Motor neuron (in vitro differentiated cells): ENCODE measurements around the gene ANKRD13A. TPM values are rescaled to one million over a fixed set of nuclear protein-coding genes. Genes with fewer than 3 reads are reported as not detected.
"Not testable (repeated sequence)": the region's sequence is repeated elsewhere in the genome, so short reads cannot be mapped to it uniquely, and the experiment has no call there.

Source experiments
- ATAC-seq, 8 experiments: fragments of 200-7000 bp; cut with Tn5 transposase; replicated peaks in 6 of 8; 2 replicates each; pipeline ENCODE4 v1.8.0; 2021; ENCODE audit warnings: mild to moderate bottlenecking in 8 of 8, moderate library complexity in 8 of 8
- H3K27ac ChIP-seq, 2 donors: fragments of 250-450 bp; sonication (Bioruptor Pico); 2 replicates each; pipeline ENCODE4 v1.9.0; 2021; ENCODE audit warnings: antibody characterized with exemption in 2 of 2, mild to moderate bottlenecking in 2 of 2, moderate library complexity in 1 of 2
- H3K4me1 ChIP-seq, 2 donors: fragments of 250-450 bp; sonication (Bioruptor Pico); replicated peaks in 1 of 2; 2 replicates each; pipeline ENCODE4 v1.6.1; 2021; ENCODE audit warnings: antibody characterized with exemption in 2 of 2, mild to moderate bottlenecking in 2 of 2, moderate library complexity in 1 of 2
- H3K4me3 ChIP-seq, 5 donors: fragments of 250-450 bp; sonication (Bioruptor Pico); 2 replicates each; pipeline ENCODE4 v1.9.0; 2021; ENCODE audit warnings: antibody characterized with exemption in 5 of 5, mild to moderate bottlenecking in 5 of 5, moderate library complexity in 4 of 5
- WGBS, 10 experiments: fragments of 450-650 bp; shearing (Covaris generic); methylation state at CpG; one replicate each; pipeline ENCODE4 v1.0.0; 2022; 5-methylcytosine and 5-hydroxymethylcytosine counted together
- in situ Hi-C, 9 experiments: fragments of 400-800 bp; cut with MboI; loops; one replicate each; pipeline ENCODE4 v1.15.0; 2021; ENCODE audit warnings: low sequenced_read_pairs in 9 of 9, low pct_unique_long_range_greater_than_20kb in 2 of 9; ENCODE audit not compliant: unreplicated experiment in 9 of 9
- total RNA-seq, 8 experiments: library from RNA; unstranded; fragments of 300-600 nt; gene quantifications; 2 replicates each; pipeline versions ENCODE4 v1.2.3 to v1.2.4, GENCODE V29; 2022

Gene ANKRD13A
- total RNA-seq, 8 experiments from 2014 or later, result 23.2 to 41.5 (median 34.2) TPM

DNA sequence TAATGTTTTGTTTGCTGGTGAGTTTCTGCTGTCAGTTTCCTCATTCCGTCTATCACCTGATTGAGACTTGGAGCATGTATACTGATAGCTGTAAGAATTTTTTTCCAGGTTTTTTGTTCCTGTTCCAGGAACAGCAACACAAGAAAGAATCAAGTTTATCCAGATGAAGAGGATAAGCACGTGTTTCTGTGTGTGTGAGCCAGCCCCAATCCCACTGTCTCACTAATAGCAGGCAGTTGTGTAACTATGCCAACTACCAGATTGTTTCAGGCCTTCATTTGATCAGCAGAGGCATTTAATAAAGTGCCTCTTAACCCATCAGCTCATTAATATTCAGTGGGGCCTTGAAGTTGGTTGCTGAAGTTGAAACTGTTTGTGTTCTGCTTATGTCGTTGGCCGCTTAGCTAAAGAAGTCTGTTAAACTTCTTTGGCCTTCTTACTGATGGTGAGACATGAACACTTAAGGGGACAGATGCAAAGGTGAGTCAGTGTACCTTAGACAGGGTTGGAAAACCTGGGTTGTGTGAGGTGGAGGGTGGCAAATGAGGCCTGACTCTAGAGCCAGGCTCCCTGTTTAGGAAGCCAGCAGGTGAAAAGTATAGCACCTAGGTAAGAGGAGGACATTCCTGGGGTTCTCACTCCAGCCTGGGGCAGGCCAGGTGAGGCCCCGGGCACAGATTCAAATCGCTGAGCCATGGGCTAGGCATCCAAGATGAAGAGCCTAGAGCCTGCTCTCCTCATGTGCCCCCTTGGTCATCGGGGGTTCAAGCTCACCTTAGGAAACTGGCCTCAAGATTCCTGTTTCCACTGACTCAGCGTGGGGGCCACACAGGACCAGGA lies 3.7 kb downstream of the ANKRD13A start:
- Histone ChIP-seq H3K4me1 (peaks cover 8 to 10% of the 10 kb centered on the region in 2 donors), H3K27ac (no peak overlapping the region), H3K4me3 (no peak overlapping the region)
- 63 to 100% (median 84%) methylated on average over 1 to 5 of the region's 8 CpGs; no CpG with 5 or more reads in 1 of the 10 experiments for WGBS, 10 experiments
- ATAC-seq, result no peak
- in situ Hi-C loops, result no loop called here

DNA sequence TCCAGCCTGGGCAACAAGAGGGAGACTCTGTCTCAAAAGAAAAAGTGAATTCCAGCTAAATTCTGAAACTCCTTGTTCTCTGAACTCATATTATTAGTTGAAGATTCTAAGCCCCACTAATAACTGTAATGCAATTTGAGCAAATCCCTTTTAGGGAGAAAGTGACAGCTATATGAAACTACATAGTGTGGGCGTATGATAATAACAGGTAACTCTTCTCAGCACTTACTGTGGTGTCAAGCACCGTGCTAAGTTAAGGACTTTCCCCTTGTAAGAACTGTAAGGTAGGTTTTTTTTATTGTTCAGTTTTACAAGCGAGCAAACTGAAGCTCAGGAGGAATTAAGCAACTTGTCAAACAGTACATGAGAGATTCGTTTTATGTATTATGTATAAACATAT lies 5.4 kb downstream of the ANKRD13A start:
- Histone ChIP-seq H3K4me1 (peaks cover 5% of the 10 kb centered on the region in 2 donors), H3K4me3 (no peak overlapping the region), H3K27ac (no peak overlapping the region)
- in situ Hi-C loops, result no loop called here
- WGBS, 10 experiments, result 73 to 90% (median 82%) methylated on average over 2 to 4 of the region's 4 CpGs; no CpG with 5 or more reads in 1 of the 10 experiments
- ATAC-seq, result no peak

DNA sequence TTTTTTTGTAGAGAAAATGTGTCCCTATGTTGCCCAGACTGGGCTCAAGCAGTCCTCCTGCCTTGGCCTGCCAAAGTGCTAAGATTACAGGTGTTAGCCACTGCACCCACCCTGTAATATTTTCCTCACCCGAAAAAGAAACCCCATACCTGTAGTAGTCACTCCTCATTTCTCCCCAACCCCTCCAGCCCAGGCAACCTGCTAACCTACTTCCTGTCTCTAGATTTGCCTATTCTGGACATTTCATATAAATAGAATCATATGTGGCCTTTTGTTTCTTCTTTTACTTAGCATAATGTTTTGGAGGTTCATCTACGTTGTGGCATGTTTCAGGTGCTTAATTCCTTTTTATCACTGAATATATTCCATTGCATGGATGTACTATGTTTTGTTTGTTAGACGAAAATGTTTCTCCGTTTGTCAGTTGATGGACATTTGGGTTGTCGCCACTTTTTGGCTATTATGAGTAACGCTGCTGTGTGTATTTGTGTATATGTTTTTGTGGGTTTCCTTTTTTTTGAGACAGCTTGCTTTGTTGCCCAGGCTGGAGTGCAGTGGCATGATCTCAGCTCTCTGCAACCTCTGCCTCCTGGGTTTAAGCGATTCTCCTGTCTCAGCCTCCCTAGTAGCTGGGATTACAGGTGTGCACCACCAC lies 6.2 kb downstream of the ANKRD13A start:
- WGBS, 10 experiments, result 83 to 100% (median 97%) methylated on average over 1 to 7 of the region's 7 CpGs
- in situ Hi-C loops, result no loop called here
- no peak overlapping the region for H3K4me3 ChIP-seq
- peaks cover under 1% of the 10 kb centered on the region in 2 donors for H3K4me1 ChIP-seq
- no peak overlapping the region for H3K27ac ChIP-seq
- no peak for ATAC-seq

DNA sequence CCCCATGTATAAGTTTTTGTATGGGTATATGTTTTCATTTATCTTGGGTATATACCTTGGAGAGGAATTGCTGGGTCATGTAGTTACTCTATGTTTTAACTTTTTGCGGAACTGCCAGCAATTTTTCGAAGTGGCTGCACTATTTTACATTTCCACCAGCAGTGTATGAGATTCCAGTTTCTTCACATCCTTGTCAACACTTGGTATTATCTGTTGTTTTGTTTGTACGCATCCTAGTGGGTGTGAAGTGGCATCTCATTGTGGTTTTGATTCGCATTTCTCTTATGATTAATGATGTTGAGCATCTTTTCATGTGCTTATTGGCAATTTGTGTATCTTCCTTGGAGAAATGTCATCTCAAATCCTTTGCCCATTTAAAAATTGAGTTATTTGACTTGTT lies 6.9 kb downstream of the ANKRD13A start:
- Histone ChIP-seq H3K4me1 (no peaks in the 10 kb centered on the region), H3K27ac (no peak overlapping the region), H3K4me3 (no peak overlapping the region)
- 93 to 100% (median 100%) methylated on average over 1 to 4 of the region's 4 CpGs; no CpG with 5 or more reads in 2 of the 10 experiments for WGBS, 10 experiments
- no peak for ATAC-seq
- in situ Hi-C loops, result no loop called here

DNA sequence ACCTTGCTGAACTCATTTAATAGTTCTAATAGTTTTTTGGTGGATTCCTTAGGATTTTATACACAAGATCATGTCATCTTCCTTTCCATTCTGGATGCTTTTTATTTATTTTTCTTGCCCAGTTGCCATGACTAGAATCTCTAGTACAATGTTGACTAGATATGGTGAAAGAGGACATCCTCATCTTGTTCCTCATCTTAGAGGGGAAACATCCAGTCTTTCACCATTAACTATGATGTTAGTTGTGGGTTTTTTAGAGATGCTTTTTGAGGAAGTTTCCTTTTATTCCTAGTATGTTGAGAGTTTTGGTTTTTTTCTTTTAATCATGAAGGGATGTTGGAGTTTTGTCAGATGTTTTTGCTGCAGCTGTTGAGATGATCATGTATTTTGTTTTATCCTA lies 8.7 kb downstream of the ANKRD13A start:
- no peak overlapping the region for H3K4me3 ChIP-seq
- no peak overlapping the region for H3K27ac ChIP-seq
- no peak for ATAC-seq
- no peaks in the 10 kb centered on the region for H3K4me1 ChIP-seq
- in situ Hi-C loops, result no loop called here

DNA sequence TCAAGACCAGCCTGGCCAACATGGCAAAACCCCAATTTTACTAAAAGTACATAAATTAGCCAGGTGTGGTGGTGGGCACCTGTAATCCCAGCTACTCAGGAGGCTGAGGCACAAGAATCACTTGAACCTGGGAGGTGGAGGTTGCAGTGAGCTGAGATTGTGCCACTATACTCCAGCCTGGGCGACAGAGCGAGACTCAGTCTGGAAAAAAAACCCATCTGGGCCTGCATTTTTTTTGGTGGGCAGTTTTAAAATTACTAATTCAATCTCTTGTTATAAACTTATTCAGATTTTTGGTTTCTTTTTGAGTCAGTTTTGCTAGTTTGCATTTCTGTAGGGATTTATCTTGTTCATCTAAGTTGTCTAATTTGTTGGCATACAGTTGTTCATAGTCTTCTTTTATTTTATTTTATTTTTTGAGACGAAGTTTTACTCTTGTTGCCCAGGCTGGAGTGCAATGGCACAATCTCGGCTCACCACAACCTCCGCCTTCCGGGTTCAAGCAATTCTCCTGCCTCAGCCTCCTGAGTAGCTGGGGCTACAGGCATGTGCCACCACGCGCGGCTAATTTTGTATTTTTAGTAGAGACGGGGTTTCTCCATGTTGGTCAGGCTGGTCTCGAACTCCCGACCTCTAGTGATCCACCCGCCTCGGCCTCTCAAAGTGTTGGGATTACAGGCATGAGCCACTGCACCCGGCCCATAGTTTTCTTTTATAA lies 9.6 kb downstream of the ANKRD13A start:
- H3K27ac ChIP-seq, ATAC-seq, H3K4me1 ChIP-seq, H3K4me3 ChIP-seq, in situ Hi-C loops: not testable (repeated sequence)
- WGBS, 10 experiments, result 85 to 99% (median 95%) methylated on average over 4 to 15 of the region's 15 CpGs

DNA sequence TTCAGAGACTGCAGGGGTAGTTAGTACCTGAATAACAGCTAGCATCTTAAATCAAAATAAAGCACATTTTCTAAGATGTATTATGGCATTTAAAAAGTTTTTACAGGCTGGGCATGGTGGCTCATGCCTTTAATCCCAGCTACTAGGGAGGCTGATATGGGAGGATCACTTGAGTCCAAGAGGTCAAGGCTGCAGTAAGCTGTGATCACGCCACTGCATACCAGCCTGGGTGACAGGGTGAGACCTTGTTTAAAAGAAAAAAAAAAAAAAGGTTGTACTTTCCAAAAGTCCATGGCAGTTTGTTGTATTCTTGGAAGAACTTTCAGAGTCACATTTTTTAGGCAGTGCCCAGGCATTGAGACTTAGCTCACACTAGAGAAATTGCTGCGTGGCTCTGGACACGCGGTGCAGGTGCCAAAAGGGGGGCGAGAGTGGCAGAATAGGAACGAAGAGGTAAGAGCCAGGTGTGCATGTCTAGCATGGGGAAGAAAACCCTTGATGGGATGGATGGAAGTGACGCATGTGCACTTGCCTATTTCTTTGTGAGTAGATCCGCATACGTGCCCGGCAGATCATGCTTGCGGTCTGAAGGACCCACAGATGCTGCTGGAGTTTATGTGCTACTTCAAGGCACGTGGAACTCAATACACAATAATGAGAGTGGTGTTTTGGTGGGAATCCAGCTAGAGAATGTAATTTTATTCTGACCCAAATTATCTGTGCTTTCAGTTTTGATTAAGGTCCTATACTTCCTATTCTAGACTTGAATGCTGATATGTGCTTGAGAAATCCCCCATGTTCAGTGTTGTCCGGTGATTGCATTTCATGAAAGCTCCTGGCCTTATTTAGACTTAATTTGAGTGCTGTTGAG lies 11.9 kb downstream of the ANKRD13A start:
- 80 to 100% (median 94%) methylated on average over 1 to 13 of the region's 13 CpGs; no CpG with 5 or more reads in 1 of the 10 experiments for WGBS, 10 experiments
- H3K4me1 ChIP-seq, result no peaks in the 10 kb centered on the region
- in situ Hi-C loops, result no loop called here
- H3K27ac ChIP-seq, result no peak overlapping the region
- no peak overlapping the region for H3K4me3 ChIP-seq
- ATAC-seq, result no peak

DNA sequence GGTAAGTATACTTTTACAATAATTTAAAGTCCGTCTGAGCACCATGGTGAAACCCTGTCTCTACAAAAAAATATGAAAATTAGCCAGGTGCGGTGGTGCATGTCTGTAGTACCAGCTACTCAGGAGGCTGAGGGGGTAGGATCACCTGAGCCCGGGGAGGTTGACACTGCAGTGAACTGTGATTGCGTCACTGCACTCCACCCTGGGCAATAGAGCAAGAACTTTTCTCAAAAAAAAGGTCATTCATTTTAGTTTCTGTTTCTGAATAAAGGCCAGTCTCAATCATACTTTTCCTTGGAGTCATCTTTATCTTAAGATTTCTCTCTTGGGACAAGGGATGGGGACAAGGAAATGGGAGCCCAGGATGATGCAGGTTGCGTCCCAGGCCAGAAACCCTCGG lies 12.9 kb downstream of the ANKRD13A start:
- Histone ChIP-seq H3K4me3 (no peak overlapping the region), H3K4me1 (no peaks in the 10 kb centered on the region), H3K27ac (no peak overlapping the region)
- peak in 2 of 8 experiments; percentile 23 to 46 for ATAC-seq
- in situ Hi-C loops, result no loop called here
- 86 to 100% (median 93%) methylated on average over 2 to 6 of the region's 6 CpGs; no CpG with 5 or more reads in 2 of the 10 experiments for WGBS, 10 experiments

DNA sequence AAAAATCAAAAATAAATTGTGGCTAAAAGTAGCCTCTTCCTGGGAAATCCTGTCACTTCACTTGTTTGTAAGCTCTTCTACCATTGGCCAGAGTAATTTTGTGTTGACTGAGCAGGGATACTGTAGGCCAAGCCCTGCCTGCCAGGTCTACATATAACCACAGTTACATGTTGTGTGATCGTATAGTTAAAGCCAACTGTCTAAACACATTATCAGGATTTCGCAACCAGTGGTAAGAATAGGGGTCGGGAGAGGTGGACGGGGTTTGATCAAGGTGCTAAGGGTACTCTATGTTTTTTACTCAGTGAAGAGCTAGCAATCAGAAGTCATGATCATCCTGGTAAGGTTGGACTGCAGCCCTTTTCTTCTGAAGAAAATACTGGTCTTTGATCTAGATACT lies 13.4 kb downstream of the ANKRD13A start:
- whole genome bisulfite sequencing, 10 experiments, result 89 to 100% (median 100%) methylated on average over 1 to 4 of the region's 4 CpGs; no CpG with 5 or more reads in 3 of the 10 experiments
- Histone ChIP-seq H3K4me3 (no peak overlapping the region), H3K4me1 (no peaks in the 10 kb centered on the region), H3K27ac (no peak overlapping the region)
- in situ Hi-C loops, result no loop called here
- no peak for ATAC-seq

DNA sequence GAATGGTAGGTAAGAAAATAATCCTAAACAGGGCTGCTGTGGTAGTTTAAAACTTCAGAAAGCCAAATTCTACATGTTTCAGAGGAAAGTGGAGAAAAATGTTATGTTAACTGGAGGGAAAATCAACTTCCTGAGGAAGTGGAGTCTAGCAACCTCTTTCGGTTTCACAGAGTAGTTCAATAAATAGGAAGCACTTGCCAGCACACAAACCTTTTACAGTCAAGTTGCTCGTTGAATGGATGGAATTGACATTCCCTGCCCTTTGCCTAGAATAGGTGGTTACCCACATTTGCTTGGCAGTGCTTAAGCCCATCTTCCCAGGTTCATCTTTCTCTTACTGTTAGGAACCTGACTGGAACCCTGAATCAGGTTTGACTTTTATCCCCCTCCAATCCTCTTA lies 15.9 kb downstream of the ANKRD13A start:
- in situ Hi-C loops, result no loop called here
- ATAC-seq, result no peak
- H3K27ac ChIP-seq, result no peak overlapping the region

DNA sequence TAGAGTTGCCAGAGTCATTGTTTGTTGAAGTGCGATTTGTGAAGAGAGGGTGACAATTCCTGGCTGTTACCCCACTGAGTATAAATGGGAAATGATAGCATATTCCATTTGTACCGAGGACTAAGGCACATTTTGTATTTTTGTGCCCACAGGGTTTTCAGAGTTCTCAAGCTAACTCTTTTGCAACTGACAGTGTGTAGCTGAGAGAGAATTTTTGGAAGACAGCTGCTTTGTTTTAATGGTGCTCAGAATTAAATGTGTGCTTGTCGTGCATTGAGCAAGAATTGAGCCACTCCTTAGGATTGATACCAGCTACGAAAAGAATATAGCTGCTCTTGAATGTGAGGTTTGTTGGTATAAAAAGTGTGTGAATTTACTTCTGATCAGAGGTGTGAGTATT lies 21.7 kb downstream of the ANKRD13A start:
- Histone ChIP-seq H3K4me1 (peaks cover 25 to 28% of the 10 kb centered on the region in 2 donors), H3K27ac (no peak overlapping the region), H3K4me3 (no peak overlapping the region)
- in situ Hi-C loops, result no loop called here
- 75 to 100% (median 85%) methylated on average over 1 to 3 of the region's 4 CpGs; no CpG with 5 or more reads in 1 of the 10 experiments for WGBS, 10 experiments
- no peak for ATAC-seq

More for the DNA sequence above, 15.9 kb downstream of the ANKRD13A start:
- Histone ChIP-seq H3K4me3 (no peak overlapping the region), H3K4me1 (no peaks in the 10 kb centered on the region)
- WGBS, 10 experiments, result 51 to 100% (median 87%) methylated on average over 1 to 2 of the region's 2 CpGs; no CpG with 5 or more reads in 2 of the 10 experiments
